ENCODE data around the gene HSPH1. TPM values are rescaled to one million over a fixed set of nuclear protein-coding genes. Genes with fewer than 3 reads are reported as not detected.

Gene HSPH1
- total and polyA plus RNA-seq, 2 donors (not counting 3 experiments of a cell fraction or from before 2014, with no cell fraction given): 15.8 to 124 TPM

GRCh38 chr13:31184451-31184850 is 22.7 kb upstream of the HSPH1 start:
- Histone ChIP-seq H3K36me3 (ENCODE audit: control insufficient read depth in 2 of 2, extremely low read depth in 1 of 2, insufficient read depth in 2 of 2, low read length in 2 of 2) (no peaks in the 10 kb centered on the region), H3K9me3 (replicated peaks; ENCODE audit: control insufficient read depth, insufficient read depth, low read length) (no peaks in the 10 kb centered on the region), H3K9me1 (replicated peaks; ENCODE audit: control insufficient read depth, extremely low read depth, insufficient read depth, low read length) (no peaks in the 10 kb centered on the region), H3K4me2 (ENCODE audit: insufficient read depth, low read length) (no peak overlapping the region), H2AFZ (ENCODE audit: low read depth, low read length) (no peak overlapping the region), H3K4me3 (replicated peaks in 1 of 3; ENCODE audit: insufficient read depth in 1 of 3, low read depth in 1 of 3, low read length in 3 of 3) (no peak overlapping the region), H3K9ac (replicated peaks; ENCODE audit: extremely low read depth, insufficient read depth, low read length) (no peak overlapping the region), H3K79me2 (ENCODE audit: control insufficient read depth, insufficient read depth, low read length) (no peaks in the 10 kb centered on the region), H3K4me1 (ENCODE audit: control insufficient read depth, extremely low read depth, insufficient read depth, low read length) (no peaks in the 10 kb centered on the region), H4K20me1 (replicated peaks; ENCODE audit: control insufficient read depth, extremely low read depth, insufficient read depth, low read length) (no peaks in the 10 kb centered on the region), H3K27ac (ENCODE audit: insufficient read depth, low read depth, low read length) (no peak overlapping the region), H3K27me3 (ENCODE audit: control insufficient read depth in 2 of 2, insufficient read depth in 2 of 2, low read length in 2 of 2) (peaks cover 6 to 8% of the 10 kb centered on the region in 2 experiments)
- ChIA-PET CTCF (no interaction called here), POLR2A (no interaction called here)
- no TSS peak for BruUV-seq (replicated peaks)
- TF ChIP-seq POLR2A (IDR thresholded peaks at IDR 0.05; ENCODE audit: low read depth, low read length): no peak
- TF ChIP-seq POLR2AphosphoS5 (IDR thresholded peaks at IDR 0.05; ENCODE audit: insufficient read depth, low read depth, low read length): no peak
- TF ChIP-seq CTCF (IDR thresholded peaks at IDR 0.05; ENCODE audit: extremely low read depth in 1 of 2, insufficient read depth in 1 of 2, low read depth in 1 of 2, low read length in 2 of 2): no peak
- no peak for TF ChIP-seq MYC (IDR thresholded peaks at IDR 0.05; ENCODE audit: low read depth, low read length)
- TF ChIP-seq JUN (IDR thresholded peaks at IDR 0.05; ENCODE audit: borderline replicate concordance, insufficient read depth, insufficient read length, low read depth): no peak
- no peak for TF ChIP-seq EZH2 (IDR thresholded peaks at IDR 0.05; ENCODE audit: borderline replicate concordance, low read depth, low read length, severe bottlenecking)
- TF ChIP-seq MAX (IDR thresholded peaks at IDR 0.05; ENCODE audit: insufficient read depth, insufficient read length): no peak
- no peak for TF ChIP-seq GATA2 (IDR thresholded peaks at IDR 0.05; ENCODE audit: insufficient read depth, insufficient read length, low read depth, low read length)
- TF ChIP-seq FOS (IDR thresholded peaks at IDR 0.05; ENCODE audit: borderline replicate concordance, insufficient read depth, low read length): no peak
- FAIRE-seq (no peak), DNase-seq (ENCODE audit: low read depth, low spot score) (no peak)
- intact Hi-C loops (cut with micrococcal nuclease) (no loop called here), dilution Hi-C loops (cut with MboI; ENCODE audit: extremely low pct_ligation_motif_present, low sequenced_read_pairs) (no loop called here)

Measured in endothelial cell of umbilical vein (primary cell).